ENCODE measurements around the gene SEPHS2. TPM values are rescaled to one million over a fixed set of nuclear protein-coding genes. Genes with fewer than 3 reads are reported as not detected.
A peak's percentile ranks its signal among the peaks of the same experiment; 100 is the strongest.
"Not testable (repeated sequence)": the region's sequence is repeated elsewhere in the genome, so short reads cannot be mapped to it uniquely, and the experiment has no call there.

Gene SEPHS2
- polyA plus RNA-seq, 1 donor: 85.3 TPM

GRCh38 chr16:30398661-30399434 is 46.8 kb downstream of the SEPHS2 start:
- H3K4me1 ChIP-seq (ENCODE audit: control insufficient read depth, insufficient read depth, low read length): peaks cover 27% of the 10 kb centered on the region
- no peak for DNase-seq

GRCh38 chr16:30397776-30398660 is 47.7 kb downstream of the SEPHS2 start:
- H3K4me1 ChIP-seq (ENCODE audit: control insufficient read depth, insufficient read depth, low read length): peaks cover 27% of the 10 kb centered on the region
- no peak overlapping the region for H3K27ac ChIP-seq (ENCODE audit: low read length)
- no peaks in the 10 kb centered on the region for H3K27me3 ChIP-seq (ENCODE audit: control insufficient read depth, insufficient read depth, low read length)
- H3K36me3 ChIP-seq (ENCODE audit: control insufficient read depth, insufficient read depth, low read length): peaks cover 16% of the 10 kb centered on the region
- peak in 1 of 2 donors; percentile 1 for DNase-seq
- peaks cover 7% of the 10 kb centered on the region for H3K9me3 ChIP-seq (ENCODE audit: control insufficient read depth, low read depth, low read length)
- WGBS (ENCODE audit: insufficient coverage, low lambda C conversion rate): no CpG with 5 or more reads among the region's 42 CpGs
- no peak overlapping the region for H3K4me3 ChIP-seq (ENCODE audit: low read length)

More at GRCh38 chr16:30398661-30399434, 46.8 kb downstream of the SEPHS2 start:
- Histone ChIP-seq H3K27ac (ENCODE audit: low read length) (peak overlapping the region; percentile 87), H3K36me3 (ENCODE audit: control insufficient read depth, insufficient read depth, low read length) (peaks cover 16% of the 10 kb centered on the region), H3K4me3 (ENCODE audit: low read length) (no peak overlapping the region), H3K9me3 (ENCODE audit: control insufficient read depth, low read depth, low read length) (peaks cover 7% of the 10 kb centered on the region), H3K27me3 (ENCODE audit: control insufficient read depth, insufficient read depth, low read length) (no peaks in the 10 kb centered on the region)
- WGBS (ENCODE audit: insufficient coverage, low lambda C conversion rate): 54% methylated on average over 2 of the region's 23 CpGs

DNA sequence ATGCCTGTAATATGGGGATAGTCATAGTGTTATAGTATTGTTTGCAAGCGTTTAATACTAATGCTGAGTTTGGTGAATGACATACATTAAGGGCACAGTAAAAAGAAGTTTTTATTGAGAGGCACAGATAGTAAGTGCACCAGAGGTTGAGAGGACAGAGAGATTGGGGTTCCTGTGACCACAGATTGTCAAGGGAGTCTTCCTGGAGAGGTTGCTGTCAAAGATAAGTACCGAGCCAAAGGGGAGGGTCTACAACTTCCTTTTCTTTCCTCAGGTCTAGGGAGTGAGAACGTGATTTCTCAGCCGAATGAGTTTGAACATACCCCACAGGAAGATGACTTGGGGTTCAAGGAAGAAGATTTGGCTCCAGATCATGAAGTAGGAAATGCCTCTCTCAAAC is 48.6 kb downstream of the SEPHS2 start:
- Histone ChIP-seq H3K27me3 (ENCODE audit: control insufficient read depth, insufficient read depth, low read length) (no peaks in the 10 kb centered on the region), H3K4me1 (ENCODE audit: control insufficient read depth, insufficient read depth, low read length) (peaks cover 27% of the 10 kb centered on the region), H3K9me3 (ENCODE audit: control insufficient read depth, low read depth, low read length) (peaks cover 7% of the 10 kb centered on the region), H3K36me3 (ENCODE audit: control insufficient read depth, insufficient read depth, low read length) (peaks cover 16% of the 10 kb centered on the region), H3K4me3 (ENCODE audit: low read length) (no peak overlapping the region), H3K27ac (ENCODE audit: low read length) (no peak overlapping the region)
- DNase-seq: no peak
- WGBS (ENCODE audit: insufficient coverage, low lambda C conversion rate): no CpG with 5 or more reads among the region's 4 CpGs

DNA sequence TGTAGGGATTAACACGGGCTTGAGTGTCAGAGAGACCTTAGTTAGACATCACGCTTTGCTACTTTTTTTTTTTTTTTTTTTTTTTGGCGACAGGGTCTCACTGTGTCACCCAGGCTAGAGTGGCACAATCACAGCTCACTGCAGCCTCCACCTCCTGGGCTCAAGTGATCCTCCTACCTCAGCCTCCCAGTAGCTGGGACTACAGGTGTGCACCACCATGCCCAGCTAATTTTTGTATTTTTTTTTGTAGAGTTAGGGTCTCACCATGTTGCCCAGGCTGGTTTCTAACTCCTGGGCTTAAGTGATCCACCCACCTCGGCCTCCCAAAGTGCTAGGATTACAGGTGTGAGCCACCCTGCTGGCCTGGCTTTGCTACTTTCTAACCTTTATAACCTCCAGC is 49.0 kb downstream of the SEPHS2 start:
- no CpG with 5 or more reads among the region's 4 CpGs for WGBS (ENCODE audit: insufficient coverage, low lambda C conversion rate)
- DNase-seq; H3K4me3 ChIP-seq (ENCODE audit: low read length): not testable (repeated sequence)

DNA sequence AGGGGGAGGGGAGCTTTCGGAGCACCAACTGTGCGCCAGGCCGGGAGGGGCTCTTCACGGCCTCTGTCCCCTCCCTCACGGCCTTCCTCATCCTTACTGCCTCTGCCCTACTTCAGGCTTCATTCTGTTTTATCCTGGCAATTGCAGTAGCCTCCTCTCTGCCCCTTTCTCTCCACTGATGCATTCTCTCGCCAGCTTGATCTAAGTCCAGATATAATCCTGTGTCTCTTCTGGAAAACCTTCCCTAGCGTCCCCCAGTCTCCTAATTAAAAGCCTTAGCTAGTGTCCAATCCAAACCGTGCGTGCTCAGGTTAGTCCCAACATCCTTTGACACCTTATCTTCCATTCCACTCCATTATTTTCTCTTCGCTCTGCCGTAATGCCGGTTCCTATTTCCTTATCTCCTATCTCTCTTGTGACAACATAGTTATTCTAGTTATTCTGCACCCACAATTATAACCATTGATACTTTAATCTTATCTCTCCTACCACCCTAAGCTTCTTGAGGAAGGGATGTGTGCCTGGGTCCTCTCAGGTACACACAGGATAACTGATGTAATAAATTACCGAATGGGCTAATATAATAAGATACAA is 49.6 kb downstream of the SEPHS2 start:
- peak in 1 of 2 donors; percentile 53 for DNase-seq
- no peaks in the 10 kb centered on the region for H3K27me3 ChIP-seq (ENCODE audit: control insufficient read depth, insufficient read depth, low read length)
- WGBS (ENCODE audit: insufficient coverage, low lambda C conversion rate): 7% methylated on average over 7 of the region's 13 CpGs
- peak overlapping the region; percentile 80 for H3K4me3 ChIP-seq (ENCODE audit: low read length)
- H3K36me3 ChIP-seq (ENCODE audit: control insufficient read depth, insufficient read depth, low read length): peaks cover 16% of the 10 kb centered on the region
- peaks cover 21% of the 10 kb centered on the region for H3K4me1 ChIP-seq (ENCODE audit: control insufficient read depth, insufficient read depth, low read length)
- peak overlapping the region; percentile 66 for H3K27ac ChIP-seq (ENCODE audit: low read length)
- peaks cover 7% of the 10 kb centered on the region for H3K9me3 ChIP-seq (ENCODE audit: control insufficient read depth, low read depth, low read length)

More for the DNA sequence above, 49.0 kb downstream of the SEPHS2 start:
- peaks cover 16% of the 10 kb centered on the region for H3K36me3 ChIP-seq (ENCODE audit: control insufficient read depth, insufficient read depth, low read length)
- H3K9me3 ChIP-seq (ENCODE audit: control insufficient read depth, low read depth, low read length); H3K27ac ChIP-seq (ENCODE audit: low read length); H3K27me3 ChIP-seq (ENCODE audit: control insufficient read depth, insufficient read depth, low read length): not testable (repeated sequence)
- H3K4me1 ChIP-seq (ENCODE audit: control insufficient read depth, insufficient read depth, low read length): peaks cover 26% of the 10 kb centered on the region

DNA sequence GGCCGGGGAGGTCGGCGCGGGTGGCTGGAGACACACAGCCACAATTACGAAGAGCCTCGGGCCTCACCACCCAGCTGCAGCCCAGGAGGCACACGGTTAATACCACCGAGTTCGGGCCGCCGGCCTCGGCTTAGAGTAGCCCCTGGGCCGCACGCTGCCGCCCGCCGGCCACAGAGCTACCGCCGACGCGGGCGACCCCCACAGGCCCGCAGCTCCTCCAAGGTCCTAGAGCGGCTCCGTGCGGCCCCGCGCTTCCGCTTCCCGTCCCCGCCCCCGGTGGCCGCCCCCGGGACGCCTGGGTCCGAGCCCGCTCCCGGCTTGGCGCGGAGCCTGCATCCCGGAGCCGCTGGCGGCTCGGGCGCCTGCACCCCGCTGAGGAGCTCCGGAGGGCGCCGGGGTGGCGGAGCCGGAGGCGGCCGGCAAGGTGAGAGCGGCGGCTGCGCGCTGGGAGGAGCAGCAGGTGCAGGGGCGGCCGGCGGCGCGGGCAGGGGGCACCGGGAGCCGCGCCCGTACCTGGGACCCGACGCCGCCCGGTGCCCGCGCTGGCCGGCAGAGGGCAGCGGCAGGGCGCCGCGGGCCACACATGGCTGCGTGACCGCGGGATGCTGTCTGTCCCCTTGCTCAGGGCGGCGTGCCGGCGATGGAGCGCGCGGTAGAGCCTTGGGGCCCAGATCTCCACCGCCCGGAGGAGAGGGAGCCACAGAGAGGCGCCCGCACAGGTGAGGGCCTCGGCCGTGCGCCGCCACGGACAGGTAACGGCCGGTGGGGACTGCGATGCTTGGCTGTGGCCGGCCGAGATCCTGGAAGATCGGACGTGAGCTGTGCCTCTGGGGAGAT is 50.3 kb downstream of the SEPHS2 start, which contains the start of gene ZNF48:
Gene ZNF48 (plus strand): TSS at position 266 of the 837 bp plus-strand sequence. CDS start 375 bp downstream, at position 641.
- Histone ChIP-seq H3K4me3 (ENCODE audit: low read length) (peak within 1 kb of the TSS; percentile 80), H3K36me3 (ENCODE audit: control insufficient read depth, insufficient read depth, low read length) (peaks cover 16% of the 10 kb centered on the region), H3K27ac (ENCODE audit: low read length) (peak within 1 kb of the TSS; percentile 70), H3K9me3 (ENCODE audit: control insufficient read depth, low read depth, low read length) (peaks cover 7% of the 10 kb centered on the region), H3K27me3 (ENCODE audit: control insufficient read depth, insufficient read depth, low read length) (no peaks in the 10 kb centered on the region), H3K4me1 (ENCODE audit: control insufficient read depth, insufficient read depth, low read length) (peaks cover 20% of the 10 kb centered on the region)
- no CpG with 5 or more reads among the region's 103 CpGs for WGBS (ENCODE audit: insufficient coverage, low lambda C conversion rate)
- DNase-seq: peak; percentile 83 to 93

GRCh38 chr16:30394592-30395154 is 51.0 kb downstream of the SEPHS2 start:
- H3K9me3 ChIP-seq (ENCODE audit: control insufficient read depth, low read depth, low read length): peaks cover 3% of the 10 kb centered on the region
- H3K4me1 ChIP-seq (ENCODE audit: control insufficient read depth, insufficient read depth, low read length): peaks cover 17% of the 10 kb centered on the region
- peak overlapping the region; percentile 70 for H3K27ac ChIP-seq (ENCODE audit: low read length)
- peak overlapping the region; percentile 70 for H3K4me3 ChIP-seq (ENCODE audit: low read length)
- H3K36me3 ChIP-seq (ENCODE audit: control insufficient read depth, insufficient read depth, low read length): peaks cover 16% of the 10 kb centered on the region
- no peaks in the 10 kb centered on the region for H3K27me3 ChIP-seq (ENCODE audit: control insufficient read depth, insufficient read depth, low read length)
- peak in 1 of 2 donors; percentile 45 for DNase-seq
- WGBS (ENCODE audit: insufficient coverage, low lambda C conversion rate): 18% methylated on average over 3 of the region's 31 CpGs
